H9 (cell line): Measurements from ENCODE around the gene TRIM67. TPM values are rescaled to one million over a fixed set of nuclear protein-coding genes. Genes with fewer than 3 reads are reported as not detected.

ENCODE experiments used
- DNase-seq: peaks from one replicate; pipeline ENCODE4 v3.0.0-alpha.2; 2017
- H2AFZ ChIP-seq: one replicate; pipeline ENCODE4 v1.6.1; 2013; ENCODE audit warnings: mild to moderate bottlenecking, low read length, control low read depth, moderate library complexity
- H2AK5ac ChIP-seq: 2 replicates; pipeline ENCODE4 v1.6.1; 2013; ENCODE audit warnings: low read length, control low read depth, mixed read lengths; ENCODE audit not compliant: insufficient read length
- H2BK120ac ChIP-seq: one replicate; pipeline ENCODE4 v1.6.1; 2013; ENCODE audit warnings: low read depth, mild to moderate bottlenecking, low read length, control low read depth, inconsistent platforms; ENCODE audit not compliant: poor library complexity, severe bottlenecking
- H2BK12ac ChIP-seq: 2 replicates; pipeline ENCODE4 v1.6.1; 2013; ENCODE audit warnings: low read length, control low read depth, mixed read lengths, low read depth; ENCODE audit not compliant: insufficient read length
- H2BK15ac ChIP-seq: 2 replicates; pipeline ENCODE4 v1.6.1; 2013; ENCODE audit warnings: low read depth, low read length, control low read depth
- H2BK20ac ChIP-seq: one replicate; pipeline ENCODE4 v1.6.1; 2013; ENCODE audit warnings: low read depth, mild to moderate bottlenecking, low read length, control low read depth, inconsistent platforms; ENCODE audit not compliant: poor library complexity, severe bottlenecking
- H2BK5ac ChIP-seq: 2 replicates; pipeline ENCODE4 v1.6.1; 2013; ENCODE audit warnings: low read length, control low read depth, mixed read lengths; ENCODE audit not compliant: insufficient read length
- H3K14ac ChIP-seq: 2 replicates; pipeline ENCODE4 v1.6.1; 2013; ENCODE audit warnings: low read length, control low read depth; ENCODE audit not compliant: insufficient read depth
- H3K18ac ChIP-seq: 2 replicates; pipeline ENCODE4 v1.6.1; 2013; ENCODE audit warnings: low read depth, mild to moderate bottlenecking, mixed read lengths, low read length, control low read depth; ENCODE audit not compliant: insufficient read length
- H3K23ac ChIP-seq: 2 replicates; pipeline ENCODE4 v1.6.1; 2013; ENCODE audit warnings: low read length, control low read depth, mixed read lengths, low read depth; ENCODE audit not compliant: insufficient read length
- H3K23me2 ChIP-seq: 2 replicates; pipeline ENCODE4 v1.6.1; 2013; ENCODE audit warnings: low read depth, mild to moderate bottlenecking, mixed read lengths, low read length, control low read depth; ENCODE audit not compliant: insufficient read length, poor library complexity, severe bottlenecking
- H3K27ac ChIP-seq: 2 replicates; pipeline ENCODE4 v1.5.1; 2013; ENCODE audit warnings: low read length, control low read depth, mixed read lengths, low read depth; ENCODE audit not compliant: insufficient read length
- H3K27me3 ChIP-seq: 2 replicates; pipeline ENCODE4 v1.6.1; 2013; ENCODE audit warnings: low read length, control low read depth, inconsistent platforms; ENCODE audit not compliant: insufficient read depth
- H3K4ac ChIP-seq: 2 replicates; pipeline ENCODE4 v1.6.1; 2013; ENCODE audit warnings: low read depth, mild to moderate bottlenecking, control low read depth, inconsistent platforms, low read length, moderate library complexity
- H3K4me1 ChIP-seq: 2 replicates; pipeline ENCODE4 v1.6.1; 2013; ENCODE audit warnings: low read length, control low read depth, inconsistent platforms; ENCODE audit not compliant: insufficient read depth
- H3K4me2 ChIP-seq: 2 replicates; pipeline ENCODE4 v1.6.1; 2013; ENCODE audit warnings: low read length, control low read depth, mixed read lengths; ENCODE audit not compliant: insufficient read length, insufficient read depth
- H3K56ac ChIP-seq: 2 replicates; pipeline ENCODE4 v1.6.1; 2013; ENCODE audit warnings: low read depth, mild to moderate bottlenecking, mixed read lengths, low read length, control low read depth; ENCODE audit not compliant: insufficient read length
- H3K79me1 ChIP-seq: 2 replicates; pipeline ENCODE4 v1.6.1; 2013; ENCODE audit warnings: low read depth, mild to moderate bottlenecking, moderate library complexity, low read length, control low read depth, inconsistent platforms; ENCODE audit not compliant: insufficient read depth, poor library complexity, severe bottlenecking
- H3K79me2 ChIP-seq: 2 replicates; pipeline ENCODE4 v1.6.1; 2013; ENCODE audit warnings: low read length, control low read depth, inconsistent platforms; ENCODE audit not compliant: insufficient read depth
- H3K9ac ChIP-seq: 2 replicates; pipeline ENCODE4 v1.6.1; 2013; ENCODE audit warnings: low read length, control low read depth, mixed read lengths; ENCODE audit not compliant: insufficient read length; ENCODE audit errors: extremely low read depth
- H3K9me3 ChIP-seq: one replicate; pipeline ENCODE4 v1.6.1; 2013; ENCODE audit warnings: low read depth, low read length, inconsistent platforms; ENCODE audit not compliant: control insufficient read depth
- H3T11ph ChIP-seq: one replicate; pipeline ENCODE4 v1.6.1; 2013; ENCODE audit warnings: mild to moderate bottlenecking, low read length, control low read depth, inconsistent platforms
- H4K20me1 ChIP-seq: one replicate; pipeline ENCODE4 v1.6.1; 2013; ENCODE audit not compliant: control insufficient read depth, insufficient read length, insufficient read depth
- H4K5ac ChIP-seq: 2 replicates; pipeline ENCODE4 v1.6.1; 2013; ENCODE audit warnings: low read depth, mild to moderate bottlenecking, mixed read lengths, low read length, control low read depth; ENCODE audit not compliant: insufficient read length
- H4K8ac ChIP-seq: replicated peaks from 2 replicates; pipeline ENCODE4 v1.6.1; 2013; ENCODE audit warnings: low read length, control low read depth, mixed read lengths, low read depth; ENCODE audit not compliant: insufficient read length
- H4K91ac ChIP-seq: 2 replicates; pipeline ENCODE4 v1.6.1; 2013; ENCODE audit warnings: low read depth, mild to moderate bottlenecking, moderate library complexity, mixed read lengths, low read length, control low read depth; ENCODE audit not compliant: insufficient read length
- H3K27ac Mint-ChIP-seq, 3 experiments: 2 replicates in 2 of 3; 3 replicates in 1 of 3; pipeline ENCODE4 v1.8.0; 2020 to 2021; ENCODE audit warnings: mixed read lengths in 3 of 3, mild to moderate bottlenecking in 1 of 3, moderate library complexity in 1 of 3
- H3K27me3 Mint-ChIP-seq: 2 replicates; pipeline ENCODE4 v1.8.0; 2021; ENCODE audit warnings: low read depth, mild to moderate bottlenecking, moderate library complexity, mixed read lengths
- H3K36me3 Mint-ChIP-seq, 3 experiments: 2 replicates in 2 of 3; 3 replicates in 1 of 3; pipeline ENCODE4 v1.8.0; 2020 to 2021; ENCODE audit warnings: low read depth in 3 of 3, mixed read lengths in 3 of 3; ENCODE audit not compliant: insufficient read depth in 1 of 3
- H3K4me1 Mint-ChIP-seq, 2 experiments: 2 replicates each; pipeline ENCODE4 v1.8.0; 2020; ENCODE audit warnings: mixed read lengths in 2 of 2
- H3K4me3 Mint-ChIP-seq, 2 experiments: 2 replicates in 1 of 2; 3 replicates in 1 of 2; pipeline ENCODE4 v1.8.0; 2020 to 2021; ENCODE audit warnings: mild to moderate bottlenecking in 2 of 2, mixed read lengths in 2 of 2, moderate library complexity in 1 of 2
- H3K9me3 Mint-ChIP-seq, 2 experiments: 2 replicates in 1 of 2; 3 replicates in 1 of 2; pipeline ENCODE4 v1.8.0; 2020; ENCODE audit warnings: mild to moderate bottlenecking in 2 of 2, mixed read lengths in 2 of 2, moderate library complexity in 1 of 2
- CTCF ChIP-seq: fragments of 200-600 bp; sonication (generic); conservative IDR thresholded peaks from 3 replicates; pipeline ENCODE4 v1.8.0; 2021; ENCODE audit warnings: antibody characterized with exemption, mild to moderate bottlenecking
- WGBS: extraction: QIAGEN DNeasy Blood & Tissue Kit; methylation state at CpG from one replicate; pipeline ENCODE4 v1.1.7; 2013; ENCODE audit warnings: missing lambda C conversion rate, low lambda C conversion rate, mixed read lengths; ENCODE audit not compliant: insufficient read length; ENCODE audit errors: extremely low coverage; 5-methylcytosine and 5-hydroxymethylcytosine counted together
- total RNA-seq: library from RNA; stranded (reverse); gene quantifications from 2 replicates; pipeline ENCODE4 v1.2.1, GENCODE V29; 2021

TRIM67 gene
- total RNA-seq, 1 experiment from 2014 or later: not detected

GRCh38 chr1:231236938-231237337 is 75.1 kb downstream of the TRIM67 start:
- Histone ChIP-seq H4K20me1 (no peaks in the 10 kb centered on the region), H3K27me3 (no peaks in the 10 kb centered on the region), H3K9ac (no peak overlapping the region), H3K4me2 (no peak overlapping the region), H2BK20ac (no peak overlapping the region), H4K5ac (no peak overlapping the region), H2BK12ac (no peak overlapping the region), H2AFZ (no peak overlapping the region), H4K91ac (no peak overlapping the region), H3K79me1 (no peaks in the 10 kb centered on the region), H3K79me2 (no peaks in the 10 kb centered on the region), H3K14ac (no peak overlapping the region), H3K4ac (no peak overlapping the region), H4K8ac (no peak overlapping the region), H2BK120ac (no peak overlapping the region), H2BK15ac (no peak overlapping the region), H3K23ac (no peak overlapping the region), H3T11ph (no peak overlapping the region), H3K9me3 (no peaks in the 10 kb centered on the region), H3K4me1 (no peaks in the 10 kb centered on the region), H3K18ac (no peak overlapping the region), H3K56ac (no peak overlapping the region), H2AK5ac (no peak overlapping the region), H2BK5ac (no peak overlapping the region), H3K23me2 (peaks cover 12% of the 10 kb centered on the region), H3K27ac (no peak overlapping the region)
- H3K36me3 Mint-ChIP-seq: peaks cover 0 to 19% (median 15%) of the 10 kb centered on the region in 3 experiments; a peak in 4 of 7 replicates
- WGBS: no CpG with 5 or more reads among the region's 9 CpGs
- H3K4me1 Mint-ChIP-seq: peaks cover 6 to 8% of the 10 kb centered on the region in 2 experiments
- H3K4me3 Mint-ChIP-seq: no peak overlapping the region
- H3K27me3 Mint-ChIP-seq: no peaks in the 10 kb centered on the region
- no peak for TF ChIP-seq CTCF
- DNase-seq: no peak
- H3K9me3 Mint-ChIP-seq: no peaks in the 10 kb centered on the region
- H3K27ac Mint-ChIP-seq: no peak overlapping the region
